HG03442 (cell line): ENCODE data around the gene ACVRL1.
A peak's percentile ranks its signal among the peaks of the same experiment; 100 is the strongest.

Experiments
- ATAC-seq: cut with Tn5 transposase; IDR thresholded peaks from one replicate; pipeline ENCODE4 v1.9.1; 2021; ENCODE audit warnings: mild to moderate bottlenecking, moderate library complexity; ENCODE audit not compliant: unreplicated experiment

Gene ACVRL1

DNA sequence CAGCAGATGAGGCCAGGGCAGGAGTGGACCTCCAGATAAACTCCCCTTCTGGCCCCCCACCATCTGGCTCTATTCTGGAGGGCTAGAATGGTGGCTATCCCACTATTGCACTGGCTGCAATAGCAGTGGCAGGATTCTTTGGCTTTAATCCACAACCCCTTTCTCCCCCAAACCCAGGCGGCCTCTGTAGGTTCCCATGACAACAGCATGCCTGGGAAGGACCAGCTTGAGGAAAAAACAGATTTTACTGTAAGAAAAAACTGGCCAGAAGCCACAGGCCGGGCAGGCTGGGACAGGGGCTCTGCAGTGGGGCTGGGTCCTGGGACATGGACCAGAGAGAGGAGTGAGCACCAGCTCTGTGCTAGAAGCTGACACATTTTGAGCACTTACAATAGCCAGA lies 30.6 kb downstream of the ACVRL1 start:
- no peak for ATAC-seq

DNA sequence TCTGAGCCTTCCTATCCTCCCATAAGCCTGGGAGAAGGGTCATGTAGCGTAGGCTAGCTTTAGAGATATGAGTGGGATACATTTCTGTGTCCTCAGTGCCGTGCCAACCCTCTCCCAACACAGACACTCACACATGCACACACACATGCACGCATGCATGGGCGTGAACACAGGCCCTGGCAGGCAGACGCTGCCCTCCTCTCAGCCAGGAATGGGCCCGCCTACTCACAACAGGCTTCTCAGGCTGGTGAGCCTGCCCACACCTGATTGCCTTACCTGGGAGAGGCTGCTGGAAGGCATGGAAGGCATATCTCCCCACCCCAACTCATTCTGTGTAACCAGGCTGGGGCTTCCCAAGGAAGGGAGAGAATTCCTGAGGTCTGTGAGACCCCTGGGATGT lies 31.4 kb downstream of the ACVRL1 start:
- no peak for ATAC-seq

DNA sequence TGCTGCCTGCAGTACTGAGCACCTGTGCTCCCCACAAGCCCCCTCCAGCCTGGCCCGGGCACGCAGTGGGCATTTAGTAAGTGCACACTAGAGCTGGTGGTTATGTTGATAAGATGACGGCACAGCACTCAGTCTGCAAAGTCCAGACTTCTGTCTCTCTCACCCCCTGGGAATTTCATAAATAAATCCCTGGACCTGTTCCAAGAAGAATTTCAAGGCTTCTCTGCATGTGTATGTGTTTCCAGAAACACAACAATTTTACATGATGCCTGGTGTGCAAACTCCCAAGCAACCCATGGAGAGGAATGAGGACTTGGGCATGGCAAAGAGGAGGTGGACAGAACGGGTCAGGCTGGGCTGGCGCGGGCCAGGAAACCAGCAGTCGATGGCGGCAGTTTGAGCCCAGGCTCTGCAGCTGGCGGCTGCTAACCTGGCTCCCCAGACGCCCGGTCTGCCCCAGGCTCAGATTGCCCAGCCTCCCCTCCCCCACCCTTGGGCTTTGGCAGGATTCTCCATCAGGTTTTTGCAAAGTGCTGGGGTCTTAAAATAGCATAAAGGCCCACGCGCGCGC lies 33.8 kb downstream of the ACVRL1 start:
- no peak for ATAC-seq

DNA sequence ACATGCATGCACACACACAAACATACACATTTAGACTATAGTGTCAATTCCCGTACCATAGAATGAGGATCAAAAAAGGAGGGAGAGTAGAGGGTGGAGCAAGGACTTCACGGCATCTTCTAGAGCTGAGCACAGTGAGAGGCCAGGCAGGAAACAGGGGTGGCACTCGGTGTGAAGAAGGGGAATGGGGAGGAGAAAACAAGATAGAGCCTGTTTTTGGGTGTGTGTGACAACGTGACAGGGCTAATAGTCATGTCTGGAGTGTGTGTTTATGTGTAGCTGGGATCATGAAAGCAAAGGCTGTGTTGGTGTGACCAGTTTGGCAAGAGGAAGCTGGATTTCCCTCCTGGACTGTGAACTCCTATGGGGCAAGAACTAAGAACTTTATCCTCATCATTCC lies 34.3 kb downstream of the ACVRL1 start:
- no peak for ATAC-seq

DNA sequence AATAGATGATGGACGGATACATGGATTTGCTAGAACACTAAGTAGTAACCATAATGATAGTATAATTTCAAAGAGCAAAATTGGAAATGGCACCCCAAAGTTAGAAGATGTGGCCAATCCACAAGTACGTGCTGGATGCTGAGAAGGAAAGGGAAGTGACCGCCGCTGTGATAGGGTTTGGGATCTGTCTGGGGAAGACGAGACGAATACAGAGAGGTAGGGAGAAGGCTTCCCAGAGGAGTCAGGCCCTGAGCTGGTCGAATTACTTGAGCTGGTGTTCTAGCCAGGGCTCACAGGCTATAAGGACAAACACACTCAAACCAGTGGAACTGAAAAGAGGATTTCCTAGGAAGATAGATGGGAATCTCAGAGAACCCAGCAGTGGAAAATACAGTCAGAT lies 34.8 kb downstream of the ACVRL1 start:
- ATAC-seq: no peak

DNA sequence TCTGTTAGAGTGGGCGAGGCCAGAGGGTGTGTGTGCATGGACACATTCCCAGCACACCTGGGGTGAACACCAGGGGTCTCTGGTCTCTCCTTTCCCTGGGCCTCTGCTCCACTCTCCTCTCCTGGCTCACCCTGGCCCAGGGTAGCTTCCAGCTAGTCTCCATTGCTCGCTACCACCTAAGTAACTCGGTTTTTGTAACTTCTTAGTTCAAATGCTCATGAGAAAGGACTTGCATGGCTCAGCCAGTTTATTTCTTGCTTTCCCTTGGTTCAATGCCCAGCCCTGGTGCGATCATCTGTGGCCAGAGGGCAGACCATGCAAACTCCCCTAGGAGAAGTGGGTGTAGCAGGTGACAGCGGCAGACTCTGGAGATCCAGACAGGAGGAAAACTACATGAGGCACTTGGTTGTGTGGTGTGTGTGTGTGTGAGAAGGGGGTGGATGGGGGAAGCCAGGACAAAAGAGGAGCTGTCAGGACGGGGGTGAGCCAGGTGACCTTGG lies 35.2 kb downstream of the ACVRL1 start:
- ATAC-seq: no peak

DNA sequence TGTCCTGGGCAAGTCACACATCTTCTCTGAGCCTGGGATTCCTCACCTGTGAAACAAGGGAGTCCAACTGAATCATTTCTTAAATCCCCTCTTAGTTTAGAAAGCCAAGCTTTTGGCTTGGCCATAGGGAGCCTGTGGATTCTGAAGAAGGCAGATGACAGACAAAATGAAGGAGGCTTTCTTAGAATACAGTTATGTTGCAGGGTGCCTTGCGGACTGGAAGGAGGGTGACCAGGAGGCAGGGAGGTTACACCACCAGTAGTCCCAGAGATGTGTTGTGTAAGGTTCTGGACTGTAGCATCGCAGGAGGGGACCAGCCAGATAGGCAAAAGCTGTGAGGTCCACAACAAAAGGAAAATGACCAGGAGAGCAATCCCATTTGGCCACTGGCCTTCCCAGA lies 36.0 kb downstream of the ACVRL1 start:
- no peak for ATAC-seq

DNA sequence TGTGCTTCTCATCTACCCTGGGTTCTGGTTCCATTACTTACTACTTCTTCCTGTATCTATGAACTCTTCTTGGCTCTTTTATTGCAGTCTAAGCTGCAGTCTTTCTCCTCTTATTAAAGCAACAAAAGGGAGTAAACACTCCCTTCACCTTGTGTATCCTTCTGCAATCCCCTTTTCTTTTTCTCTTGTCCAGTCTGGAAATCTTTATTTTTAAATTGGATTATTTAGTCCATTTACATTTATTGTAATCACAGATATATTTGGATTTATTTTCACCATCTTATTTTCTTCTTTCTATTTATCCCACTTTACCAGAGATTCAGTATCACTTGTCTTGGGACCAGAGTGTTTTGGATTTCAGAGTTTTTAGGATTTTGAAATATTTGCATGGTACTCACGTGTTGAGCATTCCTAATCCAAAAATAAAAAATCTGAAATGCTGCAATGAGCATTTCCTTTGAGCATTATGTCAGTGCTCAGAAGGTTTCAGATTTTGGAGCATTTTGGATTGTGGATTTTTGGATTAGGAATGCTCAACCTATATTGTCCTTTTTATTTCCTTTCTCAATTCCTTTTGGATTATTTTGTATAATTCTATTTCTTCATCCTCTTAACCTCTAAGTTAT lies 37.4 kb downstream of the ACVRL1 start:
- no peak for ATAC-seq

DNA sequence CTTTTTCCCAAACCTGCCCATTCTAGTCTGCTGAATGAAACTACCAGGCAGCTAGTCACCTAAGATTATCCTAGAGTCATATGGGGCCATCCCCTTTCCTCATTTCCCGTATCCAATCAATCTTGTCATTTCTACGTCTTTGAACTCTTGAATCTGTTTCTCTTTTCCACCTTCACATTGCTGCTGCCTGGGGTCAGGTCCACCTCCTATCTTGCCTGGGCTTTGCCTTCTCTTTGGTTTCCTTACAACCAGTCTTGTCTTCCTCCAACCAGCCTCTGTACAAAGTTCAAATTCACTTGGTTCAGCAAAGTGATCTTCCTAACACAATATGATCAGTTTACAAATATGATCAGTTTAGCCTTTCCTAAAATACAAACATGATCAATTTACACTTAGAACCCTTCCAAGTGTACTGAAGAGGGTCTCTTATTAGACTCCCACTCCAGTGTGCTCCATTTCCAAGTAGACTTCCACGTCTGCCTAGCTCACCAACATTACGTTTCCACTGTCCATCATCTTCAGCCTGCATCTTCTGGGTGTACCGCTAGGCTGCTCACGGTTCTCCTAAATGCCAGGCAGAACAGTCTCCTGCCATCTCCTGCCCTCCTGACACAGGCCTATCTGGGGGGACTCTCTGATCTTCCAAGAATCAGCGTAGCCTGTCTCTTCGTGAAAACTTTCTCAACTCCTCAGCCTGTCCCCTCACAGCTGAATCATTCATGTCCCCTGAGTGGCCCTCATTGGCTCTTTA lies 40.1 kb downstream of the ACVRL1 start:
- ATAC-seq: no peak

DNA sequence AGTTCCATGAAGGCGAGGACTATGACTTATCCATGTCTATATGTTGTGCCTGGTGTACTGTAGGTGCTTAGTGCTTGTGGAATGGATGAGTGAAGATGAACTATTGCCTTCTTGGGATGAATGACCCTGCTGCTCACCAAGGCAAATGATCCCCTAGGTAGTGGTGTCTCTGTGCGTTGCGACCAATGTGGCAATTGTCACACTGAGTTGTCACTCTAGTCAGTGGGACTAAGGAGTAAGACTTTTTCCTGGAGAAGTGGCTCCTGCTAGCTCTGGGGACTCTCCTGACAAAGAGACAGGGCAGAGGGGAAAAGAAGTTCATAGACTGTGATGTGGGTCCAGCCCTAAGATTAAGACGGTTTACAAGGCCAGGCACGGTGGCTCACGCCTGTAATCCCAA lies 40.8 kb downstream of the ACVRL1 start:
- ATAC-seq: no peak

DNA sequence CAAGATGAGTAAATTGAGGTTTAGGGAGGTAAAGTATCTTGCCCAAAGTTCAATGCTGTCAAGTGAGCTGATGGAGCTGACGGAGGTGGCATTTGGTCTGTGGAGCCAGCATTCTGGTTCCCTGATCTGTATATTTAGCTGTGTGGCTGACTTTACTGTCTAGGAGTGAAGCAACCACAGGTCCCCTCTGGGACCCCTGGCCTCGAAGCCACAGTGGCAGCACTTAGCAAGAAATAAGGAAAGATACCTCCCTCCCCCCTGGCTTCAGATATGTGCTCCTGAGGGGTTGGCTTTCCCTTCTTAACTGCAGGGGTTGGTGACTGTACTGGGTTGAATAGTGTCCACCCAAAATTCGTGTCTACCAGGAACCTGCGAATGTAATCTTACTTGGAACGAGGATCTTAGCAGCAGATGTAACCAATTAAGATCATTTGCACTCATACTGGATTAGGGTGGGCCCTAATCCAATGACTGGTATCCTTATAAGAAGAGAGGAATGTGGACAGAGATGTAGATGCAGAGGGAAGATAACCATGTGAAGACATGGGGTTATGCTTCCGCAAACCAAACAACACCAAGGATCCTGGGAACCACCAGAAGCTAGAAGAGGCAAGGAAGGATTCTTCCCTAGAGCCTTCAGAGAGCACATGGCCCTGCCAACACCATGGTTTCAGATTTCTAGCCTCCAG lies 42.2 kb downstream of the ACVRL1 start:
- ATAC-seq: no peak

DNA sequence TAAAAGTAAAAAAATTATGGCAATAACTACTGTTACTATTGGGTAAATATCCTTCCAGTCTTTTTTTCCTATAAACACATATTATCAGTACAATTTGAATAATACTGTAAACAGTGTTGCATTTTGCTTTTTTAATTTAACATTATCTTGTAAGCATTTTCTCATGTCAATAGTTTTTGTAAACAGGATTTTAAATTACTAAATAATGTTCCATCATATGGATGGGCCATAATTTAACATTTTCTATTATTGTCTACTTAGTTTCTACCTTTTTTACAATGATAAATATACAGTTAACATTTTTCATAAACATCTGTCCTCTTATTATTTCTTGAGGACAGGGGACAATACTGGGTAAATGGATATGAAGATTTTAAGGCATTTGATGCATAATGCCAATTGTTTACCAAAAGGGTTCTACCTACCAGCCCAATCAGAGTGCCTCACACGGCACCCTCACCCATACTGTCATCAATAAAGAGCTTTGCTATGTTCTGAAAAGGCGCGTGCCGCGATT lies 43.4 kb downstream of the ACVRL1 start:
- ATAC-seq: no peak

DNA sequence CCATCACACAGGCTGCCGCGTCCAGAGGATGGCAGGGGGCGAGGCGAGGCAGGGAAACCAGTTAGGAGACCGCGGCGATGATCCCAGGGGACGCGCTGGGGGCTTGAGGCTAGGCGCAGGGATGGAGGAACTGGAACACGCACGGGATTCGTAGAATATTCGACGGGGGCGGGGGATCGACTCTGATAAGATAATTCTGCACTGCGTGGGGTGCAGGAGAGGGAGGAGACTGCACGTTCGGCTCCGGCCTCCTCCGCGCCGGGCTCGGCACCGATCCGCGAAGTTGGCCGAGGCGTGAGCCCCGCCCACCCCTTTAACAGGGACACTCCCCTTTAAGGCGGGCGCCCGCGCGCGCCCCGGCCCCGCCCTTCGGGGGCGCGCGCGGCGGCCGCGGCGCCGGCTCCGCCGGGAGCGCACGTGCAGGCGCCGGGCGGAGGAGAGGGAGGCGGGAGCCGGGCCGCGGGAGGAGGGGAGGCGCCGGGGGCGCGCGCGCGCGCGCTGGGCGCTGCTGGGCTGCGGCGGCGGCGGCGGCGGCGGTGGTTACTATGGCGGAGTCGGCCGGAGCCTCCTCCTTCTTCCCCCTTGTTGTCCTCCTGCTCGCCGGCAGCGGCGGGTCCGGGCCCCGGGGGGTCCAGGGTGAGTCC lies 44.0 kb downstream of the ACVRL1 start, which contains the start of gene ACVR1B:
TSS of gene ACVR1B (plus strand) at position 501 of the 644 bp plus-strand sequence. CDS start at position 546, 45 bp downstream.
- peak; percentile 93 for ATAC-seq

DNA sequence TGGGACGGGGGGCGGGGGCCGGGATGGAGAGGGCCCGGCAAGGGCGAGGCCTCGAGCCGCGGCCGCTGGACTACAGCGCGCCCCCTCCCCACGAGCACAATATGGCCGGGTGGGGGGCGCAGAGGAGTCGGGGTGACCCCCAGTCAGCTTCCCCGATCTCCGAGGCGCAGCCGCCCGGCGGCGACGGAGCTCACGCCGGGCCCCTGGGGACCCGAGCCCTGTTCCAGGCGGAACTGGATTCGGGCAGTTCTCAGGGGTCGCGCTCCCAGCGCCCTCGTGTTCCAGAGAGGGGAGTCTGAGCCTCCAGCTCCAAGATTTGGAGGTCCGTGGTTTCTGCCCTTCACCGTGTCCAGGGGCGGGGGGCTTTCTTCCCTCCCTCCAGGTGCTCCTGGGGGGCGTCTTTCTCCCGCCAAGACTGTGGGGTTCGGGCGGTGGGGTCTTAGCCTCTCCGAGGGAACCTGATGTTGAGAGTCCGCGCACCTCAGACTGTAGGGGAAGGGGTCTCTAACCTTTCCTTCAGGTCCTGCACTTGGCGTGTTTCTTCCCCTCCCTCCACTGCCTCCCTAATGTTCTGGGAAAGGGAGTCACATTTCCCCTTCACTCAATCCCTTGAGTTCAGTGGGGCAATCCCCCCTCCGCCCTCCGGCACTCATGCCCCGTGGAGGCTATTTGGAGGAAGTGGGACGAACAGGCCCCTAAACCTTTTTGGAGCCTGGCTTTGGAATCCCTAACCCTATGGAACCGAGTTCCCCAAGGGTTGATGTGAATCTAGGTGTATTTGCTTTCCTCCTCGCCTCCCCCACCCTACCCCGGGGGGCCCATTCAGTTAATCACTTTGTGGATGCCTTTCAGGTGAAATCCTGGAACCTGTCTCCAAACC lies 44.8 kb downstream of the ACVRL1 start:
- ATAC-seq: no peak

DNA sequence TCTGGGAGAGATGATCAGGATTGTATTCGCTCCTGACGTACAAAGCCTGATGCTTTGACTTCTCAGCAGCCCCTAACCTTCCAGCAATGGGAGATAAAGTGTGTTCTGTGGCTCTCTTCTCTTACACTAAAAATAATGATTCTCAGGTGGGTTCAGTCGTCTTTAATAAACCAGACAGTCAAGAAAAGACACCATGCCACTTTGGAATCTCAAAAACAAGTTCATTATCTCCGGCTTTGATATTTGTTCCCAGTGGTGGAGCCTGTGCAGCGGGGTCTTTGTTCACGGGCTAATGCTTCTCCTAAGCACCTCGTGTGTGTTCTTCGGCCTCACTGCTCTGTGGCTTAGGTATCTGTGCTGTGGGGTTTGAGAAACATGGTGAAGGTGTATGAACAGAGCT lies 45.8 kb downstream of the ACVRL1 start:
- ATAC-seq: no peak

DNA sequence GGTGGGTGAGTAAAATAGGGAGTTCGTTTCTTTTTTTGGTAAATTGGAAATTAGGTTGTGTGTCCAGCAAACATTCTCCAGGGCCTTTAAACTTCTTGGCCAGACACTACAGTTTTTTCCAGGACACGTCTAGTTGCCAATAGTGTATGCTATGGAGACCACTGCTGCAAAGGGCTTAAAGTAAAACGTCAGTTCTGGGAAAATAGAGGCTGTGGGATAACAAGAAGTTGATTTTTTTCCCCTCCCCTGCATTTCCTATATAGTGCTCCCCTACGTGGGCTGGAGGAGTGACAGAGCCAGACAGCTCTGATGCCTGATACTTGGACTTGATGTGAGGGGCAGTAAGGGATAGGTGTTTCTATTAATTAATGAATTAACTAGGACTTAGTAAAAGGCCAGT lies 46.6 kb downstream of the ACVRL1 start:
- ATAC-seq: no peak

DNA sequence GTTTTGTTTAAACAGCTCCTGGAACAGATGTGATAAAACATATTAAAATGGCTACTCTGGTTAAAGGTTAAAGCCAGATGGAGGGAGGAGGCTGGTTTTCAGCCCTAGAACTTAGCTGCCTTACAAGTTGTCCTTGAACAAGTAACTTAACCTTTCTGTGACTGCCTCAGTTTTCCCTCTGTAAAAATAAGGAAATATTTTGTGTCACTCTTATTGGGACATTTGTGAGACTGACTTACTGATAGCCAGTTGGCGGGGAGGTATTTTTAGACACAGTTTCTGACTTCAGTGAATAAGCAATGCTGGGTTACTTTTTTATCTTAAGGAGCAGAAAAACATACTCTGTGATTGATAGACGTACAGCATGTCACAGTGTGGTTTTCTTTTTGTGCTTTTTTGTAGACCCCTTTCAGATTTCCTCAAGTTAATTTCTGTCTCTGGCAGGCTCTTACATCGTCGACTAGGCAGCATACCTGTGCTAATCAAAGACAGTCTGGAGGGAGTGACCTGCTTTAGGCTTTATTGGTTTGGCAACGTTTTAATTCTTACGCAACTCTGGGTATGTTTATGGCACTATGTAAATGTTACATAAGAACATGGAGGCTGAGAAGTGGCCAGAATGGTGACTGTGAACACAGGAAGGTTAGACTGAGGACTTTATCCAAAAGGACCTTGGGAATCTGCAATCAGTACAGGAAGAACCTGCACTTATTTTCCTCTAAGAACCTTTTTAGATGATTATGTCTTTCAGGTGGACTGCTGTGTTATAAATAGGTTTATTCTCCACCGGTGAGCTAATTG lies 47.5 kb downstream of the ACVRL1 start:
- ATAC-seq: no peak

DNA sequence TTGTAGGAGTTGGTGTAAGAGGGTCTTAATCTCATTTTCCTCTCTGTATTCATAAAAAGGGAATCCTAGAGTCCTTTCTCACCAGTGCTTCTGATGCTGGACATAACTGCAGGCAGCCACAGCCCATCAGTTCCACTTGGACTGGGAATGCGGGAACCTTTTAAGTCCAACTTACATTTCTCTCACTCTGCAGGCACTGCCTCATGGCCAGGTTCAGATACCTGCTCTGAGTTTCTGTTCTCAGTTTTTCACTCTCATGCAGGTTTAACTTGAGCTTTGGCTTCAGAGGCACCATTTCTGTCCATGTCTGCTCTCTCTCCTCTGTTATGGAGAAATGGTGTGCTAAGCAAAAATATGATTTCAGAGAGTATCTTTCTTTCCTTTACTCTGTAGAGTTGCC lies 48.4 kb downstream of the ACVRL1 start:
- ATAC-seq: no peak

DNA sequence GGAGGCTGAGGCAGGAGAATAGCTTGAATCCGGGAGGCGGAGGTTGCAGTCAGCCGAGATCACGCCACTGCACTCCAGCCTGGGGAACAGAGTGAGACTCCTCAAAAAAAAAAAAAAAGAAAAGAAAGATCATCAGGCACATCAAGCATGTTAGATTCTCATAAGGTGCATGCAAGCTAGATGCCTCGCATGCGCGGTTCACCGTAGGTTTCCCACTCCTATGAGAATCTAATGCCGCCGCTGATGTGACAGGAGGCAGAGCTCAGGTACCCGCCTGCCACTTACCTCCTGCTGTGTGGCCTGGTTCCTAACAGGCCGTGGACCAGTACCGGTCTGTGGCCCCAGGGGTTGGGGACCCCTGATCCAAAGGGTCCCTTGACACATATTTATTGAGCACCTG lies 51.2 kb downstream of the ACVRL1 start:
- ATAC-seq: no peak
